ENCODE measurements around the gene CERK. TPM values are rescaled to one million over a fixed set of nuclear protein-coding genes. Genes with fewer than 3 reads are reported as not detected.
A peak's percentile ranks its signal among the peaks of the same experiment; 100 is the strongest.

CERK gene
- total RNA-seq, 4 donors from 2014 or later, result 14.6 to 34.0 (median 26.6) TPM

- 91 to 94% methylated on average over 10 to 11 of the region's 11 CpGs for WGBS, 2 donors
- no peak overlapping the region for H3K4me3 ChIP-seq
- TF ChIP-seq CTCF (IDR thresholded peaks at IDR 0.05) (no peak), POLR2A (IDR thresholded peaks at IDR 0.05) (no peak)
- H3K4me1 ChIP-seq, result peaks cover 0 to 33% (median 19%) of the 10 kb centered on the region in 3 donors
- peaks cover 0 to 80% (median 21%) of the 10 kb centered on the region in 3 donors for H3K36me3 ChIP-seq
- DNase-seq, result no peak
- no peaks in the 10 kb centered on the region for H3K9me3 ChIP-seq
- H3K27ac ChIP-seq, result no peak overlapping the region
- no peaks in the 10 kb centered on the region for H3K27me3 ChIP-seq
- intact Hi-C loops (cut with DNase I), result no loop called here
Observed at GRCh38 chr22:46719921-46720320, 18.1 kb downstream of the CERK start.

GRCh38 chr22:46714550-46714949, 23.5 kb downstream of the CERK start:
- intact Hi-C loops (cut with DNase I), result no loop called here
- 48 to 66% methylated on average over 4 of the region's 4 CpGs for WGBS, 2 donors
- Histone ChIP-seq H3K4me1 (peaks cover 0 to 21% (median 0%) of the 10 kb centered on the region in 3 donors), H3K4me3 (no peak overlapping the region), H3K27me3 (no peaks in the 10 kb centered on the region), H3K9me3 (no peaks in the 10 kb centered on the region), H3K27ac (peak overlapping the region in 1 of 4 donors; percentile 36), H3K36me3 (peaks cover 0 to 84% (median 12%) of the 10 kb centered on the region in 3 donors)
- DNase-seq, result no peak
- TF ChIP-seq CTCF (IDR thresholded peaks at IDR 0.05) (no peak), POLR2A (IDR thresholded peaks at IDR 0.05) (no peak)

- intact Hi-C loops (cut with DNase I), result no loop called here
- no peak overlapping the region for H3K4me3 ChIP-seq
- H3K9me3 ChIP-seq, result no peaks in the 10 kb centered on the region
- H3K36me3 ChIP-seq, result peaks cover 11 to 84% (median 22%) of the 10 kb centered on the region in 3 donors
- TF ChIP-seq POLR2A (IDR thresholded peaks at IDR 0.05) (no peak), CTCF (IDR thresholded peaks at IDR 0.05) (no peak)
- H3K27me3 ChIP-seq, result no peaks in the 10 kb centered on the region
- peaks cover 0 to 21% (median 0%) of the 10 kb centered on the region in 3 donors for H3K4me1 ChIP-seq
- no peak for DNase-seq
- 95 to 96% methylated on average over 8 of the region's 8 CpGs for WGBS, 2 donors
- H3K27ac ChIP-seq, result no peak overlapping the region
Observed at GRCh38 chr22:46712288-46712687, 25.8 kb downstream of the CERK start.

- H3K36me3 ChIP-seq, result peaks cover 15 to 84% (median 34%) of the 10 kb centered on the region in 3 donors
Observed at GRCh38 chr22:46710806-46711205, 27.2 kb downstream of the CERK start.

More at GRCh38 chr22:46710806-46711205, 27.2 kb downstream of the CERK start:
- intact Hi-C loops (cut with DNase I), result no loop called here
- Histone ChIP-seq H3K9me3 (no peaks in the 10 kb centered on the region), H3K4me1 (peaks cover 0 to 21% (median 0%) of the 10 kb centered on the region in 3 donors), H3K27me3 (no peaks in the 10 kb centered on the region), H3K4me3 (no peak overlapping the region), H3K27ac (peak overlapping the region in 3 of 4 donors; percentile 29 to 44 (median 32))
- WGBS, 2 donors, result 47 to 49% methylated on average over 11 of the region's 11 CpGs
- TF ChIP-seq CTCF (IDR thresholded peaks at IDR 0.05), result no peak
- TF ChIP-seq POLR2A (IDR thresholded peaks at IDR 0.05), result no peak
- DNase-seq, result no peak

Measured in esophagus squamous epithelium (tissue), 5 donors.